CD8-positive, alpha-beta memory T cell (primary cell): ENCODE measurements around the gene WDR48. TPM values are rescaled to one million over a fixed set of nuclear protein-coding genes. Genes with fewer than 3 reads are reported as not detected.

Experiments
- CTCF ChIA-PET: fragments of 350-600 bp; sonication (Branson Sonifier 250); formaldehyde crosslinking; loops from one replicate; lab custom pipeline; 2021; ENCODE audit warnings: antibody characterized with exemption; lab: Charles Lee
- POLR2A ChIA-PET: fragments of 350-600 bp; sonication (Branson Sonifier 250); formaldehyde crosslinking; loops from one replicate; lab custom pipeline; 2021; ENCODE audit warnings: antibody characterized with exemption; lab: Charles Lee
- DNase-seq, 5 donors: peaks; one replicate each; pipeline versions ENCODE4 v3.0.0 to v3.0.0-alpha.2; 2020 to 2022; ENCODE audit warnings: mixed read lengths in 1 of 5
- H3K27ac ChIP-seq: one replicate; pipeline ENCODE4 v1.7.0; 2013; ENCODE audit warnings: low read depth, mild to moderate bottlenecking, low read length, moderate library complexity
- H3K27me3 ChIP-seq: 2 replicates; pipeline ENCODE4 v1.7.0; 2013; ENCODE audit warnings: low read length, mild to moderate bottlenecking; ENCODE audit not compliant: insufficient read depth, poor library complexity, severe bottlenecking
- H3K36me3 ChIP-seq: 2 replicates; pipeline ENCODE4 v1.7.0; 2013; ENCODE audit warnings: mild to moderate bottlenecking, low read length, moderate library complexity; ENCODE audit not compliant: insufficient read depth
- H3K4me1 ChIP-seq: 2 replicates; pipeline ENCODE4 v1.7.0; 2013; ENCODE audit warnings: mild to moderate bottlenecking, low read length, moderate library complexity; ENCODE audit not compliant: insufficient read depth
- H3K4me3 ChIP-seq: 2 replicates; pipeline ENCODE4 v1.7.0; 2013; ENCODE audit warnings: mild to moderate bottlenecking, low read length
- H3K9me3 ChIP-seq: 2 replicates; pipeline ENCODE4 v1.7.0; 2013; ENCODE audit warnings: mild to moderate bottlenecking, low read length
- H3K27ac Mint-ChIP-seq, 8 donors: one replicate each; pipeline ENCODE4 v1.8.0; 2020 to 2021; ENCODE audit warnings: mixed read lengths in 8 of 8, mild to moderate bottlenecking in 6 of 8, inconsistent platforms in 3 of 8, moderate library complexity in 3 of 8
- H3K27me3 Mint-ChIP-seq, 2 donors: one replicate each; pipeline ENCODE4 v1.8.0; 2020 to 2021; ENCODE audit warnings: mixed read lengths in 2 of 2, mild to moderate bottlenecking in 1 of 2, moderate library complexity in 1 of 2
- H3K36me3 Mint-ChIP-seq, 3 donors: one replicate each; pipeline ENCODE4 v1.8.0; 2020 to 2021; ENCODE audit warnings: mixed read lengths in 3 of 3, inconsistent platforms in 1 of 3, mild to moderate bottlenecking in 1 of 3
- H3K4me1 Mint-ChIP-seq, 3 donors: one replicate each; pipeline ENCODE4 v1.8.0; 2020 to 2021; ENCODE audit warnings: mixed read lengths in 3 of 3, inconsistent platforms in 1 of 3, mild to moderate bottlenecking in 1 of 3
- H3K4me3 Mint-ChIP-seq, 7 donors: one replicate each; pipeline ENCODE4 v1.8.0; 2020 to 2021; ENCODE audit warnings: mixed read lengths in 7 of 7, mild to moderate bottlenecking in 6 of 7, moderate library complexity in 4 of 7, inconsistent platforms in 2 of 7
- H3K9me3 Mint-ChIP-seq, 5 donors: one replicate each; pipeline ENCODE4 v1.8.0; 2020 to 2022; ENCODE audit warnings: mixed read lengths in 5 of 5, mild to moderate bottlenecking in 3 of 5, moderate library complexity in 2 of 5, inconsistent platforms in 1 of 5
- polyA plus RNA-seq: library from polyadenylated mRNA; unstranded; fragments of 300-500 nt; fragmentation: Illumina TruSeq; gene quantifications from one replicate; pipeline ENCODE4 v1.2.3, GENCODE V29; 2021
- total RNA-seq, 2 experiments: library from RNA; stranded (reverse); gene quantifications; one replicate each; pipeline ENCODE4 v1.2.3, GENCODE V29; 2021

Gene WDR48
- total and polyA plus RNA-seq, 3 experiments from 2014 or later = 44.7 to 46.3 (median 44.7) TPM

GRCh38 chr3:39133822-39134221 is 82.0 kb downstream of the WDR48 start:
- Mint-ChIP-seq H3K27ac (peak overlapping the region in 3 of 8 donors; percentile 16 to 40 (median 26)), H3K4me1 (peaks cover 0 to 7% (median 6%) of the 10 kb centered on the region in 3 donors), H3K4me3 (no peak overlapping the region), H3K36me3 (no peaks in the 10 kb centered on the region), H3K9me3 (no peaks in the 10 kb centered on the region), H3K27me3 (peaks cover 0 to 2% of the 10 kb centered on the region in 2 donors)
- peak in 1 of 5 donors; percentile 15 for DNase-seq
- Histone ChIP-seq H3K36me3 (no peaks in the 10 kb centered on the region), H3K4me1 (no peaks in the 10 kb centered on the region), H3K27me3 (no peaks in the 10 kb centered on the region), H3K4me3 (no peak overlapping the region), H3K27ac (no peak overlapping the region), H3K9me3 (no peaks in the 10 kb centered on the region)
- ChIA-PET CTCF (interaction anchor here (0.8 to 1.4 kb wide), 3 partner anchors 9 to 158 kb away, joined by 4 to 5 read pairs (median 5); no protein-coding TSS in a partner anchor), POLR2A (no interaction called here)

- Mint-ChIP-seq H3K9me3 (no peaks in the 10 kb centered on the region), H3K4me3 (no peak overlapping the region), H3K4me1 (peaks cover 0 to 7% (median 4%) of the 10 kb centered on the region in 3 donors), H3K27ac (peak overlapping the region in 1 of 8 donors; percentile 16), H3K36me3 (peaks cover 0 to under 1% (median 0%) of the 10 kb centered on the region in 3 donors), H3K27me3 (peaks cover 0 to 2% of the 10 kb centered on the region in 2 donors)
- H3K4me3 ChIP-seq = no peak overlapping the region
- H3K27me3 ChIP-seq = no peaks in the 10 kb centered on the region
- no peak for DNase-seq
- ChIA-PET CTCF (interaction anchor here (0.8 to 1.4 kb wide), 3 partner anchors 9 to 158 kb away, joined by 4 to 5 read pairs (median 5); no protein-coding TSS in a partner anchor), POLR2A (no interaction called here)
- H3K36me3 ChIP-seq = no peaks in the 10 kb centered on the region
- H3K27ac ChIP-seq = no peak overlapping the region
- no peaks in the 10 kb centered on the region for H3K4me1 ChIP-seq
- no peaks in the 10 kb centered on the region for H3K9me3 ChIP-seq
These were observed 82.5 kb downstream of the WDR48 start for GRCh38 chr3:39134305-39134704.

GRCh38 chr3:39135170-39135805 is 83.5 kb downstream of the WDR48 start:
- H3K36me3 Mint-ChIP-seq = peaks cover 0 to 4% (median 0%) of the 10 kb centered on the region in 3 donors
- CTCF ChIA-PET = no interaction called here
- Histone ChIP-seq H3K27me3 (no peaks in the 10 kb centered on the region), H3K4me1 (no peaks in the 10 kb centered on the region), H3K36me3 (no peaks in the 10 kb centered on the region), H3K9me3 (no peaks in the 10 kb centered on the region), H3K27ac (no peak overlapping the region), H3K4me3 (no peak overlapping the region)
- no peak overlapping the region for H3K4me3 Mint-ChIP-seq
- peak in 1 of 5 donors; percentile 29 for DNase-seq
- no peaks in the 10 kb centered on the region for H3K9me3 Mint-ChIP-seq
- POLR2A ChIA-PET = no interaction called here
- peak overlapping the region in 3 of 8 donors; percentile 21 to 66 (median 39) for H3K27ac Mint-ChIP-seq
- H3K4me1 Mint-ChIP-seq = peaks cover 0 to 7% (median 4%) of the 10 kb centered on the region in 3 donors
- H3K27me3 Mint-ChIP-seq = peaks cover 0 to 2% of the 10 kb centered on the region in 2 donors

GRCh38 chr3:39136533-39137434 is 85.0 kb downstream of the WDR48 start:
- Histone ChIP-seq H3K4me1 (no peaks in the 10 kb centered on the region), H3K27ac (no peak overlapping the region), H3K36me3 (no peaks in the 10 kb centered on the region), H3K27me3 (no peaks in the 10 kb centered on the region), H3K4me3 (no peak overlapping the region), H3K9me3 (no peaks in the 10 kb centered on the region)
- Mint-ChIP-seq H3K9me3 (no peaks in the 10 kb centered on the region), H3K36me3 (peaks cover 0 to 16% (median 0%) of the 10 kb centered on the region in 3 donors), H3K4me1 (peaks cover 0 to 3% (median 3%) of the 10 kb centered on the region in 3 donors), H3K27me3 (peaks cover 0 to 2% of the 10 kb centered on the region in 2 donors), H3K4me3 (peak overlapping the region in 1 of 7 donors; percentile 19), H3K27ac (no peak overlapping the region)
- POLR2A ChIA-PET = no interaction called here
- CTCF ChIA-PET = interaction anchor here (1.7 to 1.8 kb wide), 2 partner anchors 10 to 152 kb away, joined by 4 to 7 read pairs; no protein-coding TSS in a partner anchor
- DNase-seq = peak in 1 of 5 donors; percentile 45

- H3K9me3 ChIP-seq = no peaks in the 10 kb centered on the region
- ChIA-PET POLR2A (no interaction called here), CTCF (interaction anchor here (1.7 to 1.8 kb wide), 2 partner anchors 11 to 151 kb away, joined by 4 to 7 read pairs; no protein-coding TSS in a partner anchor)
- no peak overlapping the region for H3K4me3 ChIP-seq
- Mint-ChIP-seq H3K36me3 (peaks cover 0 to 22% (median 0%) of the 10 kb centered on the region in 3 donors), H3K27ac (peak overlapping the region in 1 of 8 donors; percentile 89), H3K9me3 (no peaks in the 10 kb centered on the region), H3K4me1 (peaks cover 1 to 6% (median 3%) of the 10 kb centered on the region in 3 donors), H3K27me3 (peaks cover 0 to 2% of the 10 kb centered on the region in 2 donors), H3K4me3 (peak overlapping the region in 1 of 7 donors; percentile 79)
- no peaks in the 10 kb centered on the region for H3K27me3 ChIP-seq
- no peaks in the 10 kb centered on the region for H3K4me1 ChIP-seq
- no peak overlapping the region for H3K27ac ChIP-seq
- no peaks in the 10 kb centered on the region for H3K36me3 ChIP-seq
- peak in 1 of 5 donors; percentile 48 for DNase-seq
These were observed 85.7 kb downstream of the WDR48 start for GRCh38 chr3:39137435-39137936.

- H3K4me3 Mint-ChIP-seq = peak overlapping the region in 1 of 7 donors; percentile 79
These were observed 86.4 kb downstream of the WDR48 start for GRCh38 chr3:39137991-39138803.

More at GRCh38 chr3:39137991-39138803, 86.4 kb downstream of the WDR48 start:
- H3K27ac ChIP-seq = no peak overlapping the region
- Mint-ChIP-seq H3K4me1 (peaks cover 5 to 11% (median 7%) of the 10 kb centered on the region in 3 donors), H3K9me3 (no peaks in the 10 kb centered on the region), H3K27ac (peak overlapping the region in 2 of 8 donors; percentile 60 to 89), H3K36me3 (peaks cover 0 to 29% (median 0%) of the 10 kb centered on the region in 3 donors), H3K27me3 (peaks cover 0 to 2% of the 10 kb centered on the region in 2 donors)
- peak in 1 of 5 donors; percentile 46 for DNase-seq
- no peak overlapping the region for H3K4me3 ChIP-seq
- no peaks in the 10 kb centered on the region for H3K4me1 ChIP-seq
- CTCF ChIA-PET = interaction anchor here (1.0 to 1.7 kb wide), 2 partner anchors 150 to 154 kb away, joined by 3 to 4 read pairs; no protein-coding TSS in a partner anchor
- POLR2A ChIA-PET = no interaction called here
- no peaks in the 10 kb centered on the region for H3K9me3 ChIP-seq
- H3K36me3 ChIP-seq = peaks cover 6% of the 10 kb centered on the region
- no peaks in the 10 kb centered on the region for H3K27me3 ChIP-seq
